Measurements from ENCODE around the gene AUTS2.

DNA sequence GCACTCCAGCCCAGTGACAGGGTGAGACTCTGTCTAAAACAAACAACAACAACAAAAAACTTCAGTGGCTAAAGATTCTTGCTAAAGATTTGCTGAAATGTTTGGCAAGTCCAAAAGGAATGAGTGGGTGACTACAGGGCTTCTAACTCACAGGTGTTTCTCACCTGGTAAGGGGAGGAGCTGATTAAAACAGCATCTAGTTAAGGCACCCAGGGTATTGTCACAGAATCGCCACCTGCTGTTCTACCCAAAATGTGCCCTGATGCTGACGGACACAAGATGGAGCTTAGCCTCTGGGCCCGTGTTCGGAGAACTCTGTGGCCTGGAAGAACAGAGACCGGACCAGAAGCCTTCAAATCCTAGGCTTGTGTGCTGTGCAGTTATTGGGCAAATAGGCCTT, 1197.7 kb downstream of the AUTS2 start:
- TF ChIP-seq YY1 (IDR thresholded peaks at IDR 0.05; ENCODE audit: insufficient read depth, insufficient read length), result no peak
- TF ChIP-seq ZNF274 (IDR thresholded peaks at IDR 0.05; ENCODE audit: low read depth, low read length), result no peak
- no peak for TF ChIP-seq SUZ12 (IDR thresholded peaks at IDR 0.05; ENCODE audit: extremely low read depth, insufficient read depth, insufficient read length)
